ENCODE data around the gene TWSG1.
"Not testable (repeated sequence)": the region's sequence is repeated elsewhere in the genome, so short reads cannot be mapped to it uniquely, and the experiment has no call there.

Gene TWSG1

GRCh38 chr18:9336827-9337226 lies 2.3 kb downstream of the TWSG1 start:
- no peak for DNase-seq

- DNase-seq, result no peak
These were observed 3.3 kb downstream of the TWSG1 start for GRCh38 chr18:9337873-9338272.

DNA sequence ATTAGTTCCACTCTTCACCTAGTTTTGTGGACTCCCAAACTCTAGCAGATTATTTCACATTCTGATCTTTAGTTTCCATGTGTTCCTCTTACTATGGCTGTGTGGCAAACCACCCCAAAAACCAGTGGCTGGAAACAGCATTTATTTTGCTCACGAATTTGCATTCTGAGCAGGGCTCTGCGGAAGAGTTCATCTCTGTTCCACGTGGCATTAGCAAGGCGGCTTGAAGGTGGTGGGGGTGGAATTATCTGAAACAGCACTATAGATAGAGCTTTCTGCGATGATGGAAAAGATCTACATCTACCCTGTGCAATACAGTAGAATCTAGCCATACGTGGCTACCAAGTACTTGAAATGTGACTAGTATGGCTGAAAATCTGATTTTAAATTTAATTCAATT lies 5.9 kb downstream of the TWSG1 start:
- DNase-seq, result no peak

- no peak for DNase-seq
These were observed 9.0 kb downstream of the TWSG1 start for GRCh38 chr18:9343577-9343976.

GRCh38 chr18:9346775-9347174 lies 12.2 kb downstream of the TWSG1 start:
- no peak for DNase-seq

GRCh38 chr18:9348079-9348671 lies 13.6 kb downstream of the TWSG1 start:
- DNase-seq, result no peak

DNA sequence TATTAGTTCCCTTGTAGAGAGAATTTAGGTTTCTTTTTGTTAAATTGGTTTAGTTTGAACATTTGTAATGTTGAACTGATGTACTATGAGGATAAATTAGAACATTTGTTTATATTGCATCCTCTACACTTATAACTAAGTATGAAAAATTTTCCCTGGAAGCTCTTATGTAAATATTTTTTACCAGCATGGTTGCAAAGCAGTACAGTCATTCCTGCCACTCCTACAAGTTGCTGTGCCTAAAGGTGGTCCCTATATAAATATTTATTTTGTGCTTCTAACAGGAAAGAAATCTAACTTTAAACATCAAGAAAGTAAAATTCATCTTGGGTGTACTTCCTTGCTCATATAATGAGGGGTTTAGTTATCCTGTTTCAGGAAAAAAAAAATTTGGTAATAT lies 14.2 kb downstream of the TWSG1 start:
- DNase-seq, result no peak

GRCh38 chr18:9353596-9353995 lies 19.0 kb downstream of the TWSG1 start:
- no peak for DNase-seq

- DNase-seq, result no peak
These were observed 19.7 kb downstream of the TWSG1 start for GRCh38 chr18:9354256-9354655.

GRCh38 chr18:9356976-9357375 lies 22.4 kb downstream of the TWSG1 start:
- no peak for DNase-seq

DNA sequence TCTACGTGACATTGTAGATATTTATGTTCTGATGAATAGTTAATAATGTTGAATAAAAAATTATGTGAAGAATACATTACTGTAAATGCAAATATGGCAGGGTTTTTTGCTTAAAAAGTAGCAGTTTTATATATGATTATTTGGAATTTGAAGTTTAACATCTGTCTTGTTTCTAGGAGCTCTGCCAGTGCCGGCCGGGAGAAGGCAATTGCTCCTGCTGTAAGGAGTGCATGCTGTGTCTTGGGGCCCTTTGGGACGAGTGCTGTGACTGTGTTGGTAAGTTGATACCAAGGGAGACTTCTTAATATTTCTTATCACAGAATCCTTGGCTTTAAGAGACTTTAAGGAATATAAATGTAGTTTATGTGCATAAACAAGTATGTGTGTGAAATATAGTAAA lies 25.2 kb downstream of the TWSG1 start:
- DNase-seq, result no peak

DNA sequence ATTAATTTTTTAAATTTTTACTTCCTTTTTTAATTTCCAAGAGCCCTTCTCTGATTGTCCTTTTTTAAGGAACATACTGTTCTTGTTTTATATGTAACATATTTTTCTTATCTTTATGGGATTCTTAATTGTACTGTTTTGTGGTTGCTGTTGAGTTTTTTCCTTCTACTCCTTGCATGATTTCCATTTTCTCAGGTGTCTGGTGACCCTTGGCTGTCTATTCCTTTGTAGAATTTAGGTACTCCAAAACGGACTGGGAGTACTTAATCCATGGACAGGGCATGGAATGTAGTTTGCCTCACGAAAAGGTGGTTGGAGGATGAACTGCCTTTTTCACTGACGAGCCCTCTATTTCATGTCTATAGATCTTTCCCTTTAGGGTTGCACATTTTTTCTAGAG lies 26.6 kb downstream of the TWSG1 start:
- no peak for DNase-seq

DNA sequence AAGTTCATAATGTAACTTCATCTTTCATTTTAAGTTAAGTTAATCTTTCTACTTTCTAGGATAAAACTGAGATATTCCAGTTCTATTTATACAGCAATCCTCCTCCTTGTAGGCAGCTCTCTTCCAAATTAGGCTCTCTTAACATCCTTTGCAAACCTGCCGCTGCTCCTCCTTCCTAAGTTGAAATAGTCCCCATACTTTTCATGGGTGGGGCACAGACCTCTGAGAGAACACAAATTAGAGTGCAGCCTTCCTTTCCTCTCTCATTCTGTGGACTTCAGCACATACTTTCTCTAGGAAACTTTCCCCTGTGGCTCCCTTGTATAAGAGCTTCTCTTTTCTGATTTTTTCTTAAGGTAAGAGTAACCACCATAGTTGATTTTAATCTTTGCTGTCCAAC lies 28.3 kb downstream of the TWSG1 start:
- DNase-seq, result no peak

GRCh38 chr18:9364242-9364641 lies 29.7 kb downstream of the TWSG1 start:
- DNase-seq, result no peak

DNA sequence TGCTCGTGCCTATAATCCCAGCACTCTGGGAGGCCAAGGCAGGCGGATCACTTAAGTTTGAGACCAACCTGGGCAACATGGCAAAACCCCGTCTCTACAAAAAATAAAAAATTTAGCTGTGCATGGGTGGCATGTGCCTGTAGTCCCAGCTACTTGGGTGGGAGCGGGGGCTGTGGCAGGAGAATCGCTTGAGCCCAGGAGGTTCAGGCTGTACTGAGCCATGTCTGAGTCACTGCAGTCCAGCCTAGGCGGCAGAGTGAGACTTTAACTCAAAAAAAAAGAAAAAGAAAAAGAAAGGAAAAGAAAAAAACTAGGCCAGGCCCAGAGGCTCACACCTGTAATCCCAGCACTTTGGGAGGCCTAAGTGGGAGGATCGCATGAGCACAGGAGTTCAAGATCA lies 30.8 kb downstream of the TWSG1 start:
- no peak for DNase-seq

DNA sequence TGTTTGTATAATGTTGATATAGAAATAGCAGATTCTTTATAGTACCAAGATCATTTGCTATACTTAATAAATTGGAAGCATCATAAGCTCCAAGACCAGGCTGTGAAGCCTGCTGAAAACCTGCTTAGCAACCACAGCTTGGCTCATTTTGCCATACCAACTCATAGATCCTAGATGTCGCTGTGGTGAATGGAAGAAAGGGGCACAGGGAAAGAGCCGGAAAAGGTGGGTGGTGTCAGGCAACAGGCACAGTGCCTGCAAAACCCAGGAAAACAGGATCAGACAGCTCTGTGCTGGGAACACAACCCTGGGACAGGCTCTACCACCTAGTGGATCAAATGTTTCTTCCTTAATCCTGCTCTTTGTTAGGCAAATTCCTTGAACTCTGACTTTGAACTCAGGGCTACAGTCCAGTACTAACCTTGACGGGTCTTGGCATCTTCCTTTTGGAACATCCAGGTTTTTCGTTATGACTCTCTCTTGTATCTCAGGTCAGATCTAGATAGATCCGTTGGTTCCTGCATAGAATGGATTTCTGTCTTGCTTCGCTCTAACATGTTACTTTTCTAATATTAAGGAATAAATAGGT lies 31.6 kb downstream of the TWSG1 start:
- DNase-seq, result no peak

- not testable (repeated sequence) for DNase-seq
These were observed 38.7 kb downstream of the TWSG1 start for GRCh38 chr18:9373254-9373653.

- no peak for DNase-seq
These were observed 44.5 kb downstream of the TWSG1 start for GRCh38 chr18:9379118-9379517.

GRCh38 chr18:9380101-9380500 lies 45.5 kb downstream of the TWSG1 start:
- no peak for DNase-seq

GRCh38 chr18:9380621-9381395 lies 46.2 kb downstream of the TWSG1 start:
- no peak for DNase-seq

DNA sequence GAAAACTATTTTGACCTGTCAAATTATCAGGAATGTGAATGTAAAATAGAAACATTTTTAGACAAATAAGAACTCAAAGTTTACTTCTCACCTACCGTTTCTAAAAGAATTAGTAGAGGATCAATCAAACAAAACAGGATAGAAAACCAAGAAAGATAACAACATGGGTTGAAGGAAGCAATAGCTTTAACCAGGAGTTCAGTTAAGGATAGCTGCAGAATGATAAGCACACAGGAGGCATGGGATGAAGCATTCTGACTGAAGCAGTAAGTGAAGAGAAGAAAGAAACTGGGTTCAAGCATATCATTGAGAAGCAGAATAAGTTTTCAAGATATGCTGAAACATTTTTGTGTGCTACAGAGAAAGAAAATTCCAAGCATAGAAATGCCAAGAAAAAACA lies 52.3 kb downstream of the TWSG1 start:
- no peak for DNase-seq

DNA sequence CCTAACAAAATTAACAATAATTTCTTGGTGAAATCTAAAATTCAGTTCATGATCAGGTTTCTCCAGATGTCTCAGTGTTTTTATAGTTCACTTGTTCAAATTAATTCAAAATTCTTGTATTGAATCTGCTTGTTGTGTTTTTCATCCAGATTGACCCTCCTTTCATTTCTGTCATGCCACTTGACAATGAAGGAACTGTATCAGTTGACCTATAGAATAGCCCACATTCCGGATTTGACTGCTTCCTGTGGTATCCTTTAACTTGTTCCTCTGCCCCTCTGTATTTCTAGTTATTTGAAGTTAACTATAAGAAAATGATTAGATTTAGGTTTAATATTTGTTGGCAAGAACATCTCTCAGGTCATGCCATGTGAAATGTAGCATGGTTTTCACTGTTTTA lies 53.3 kb downstream of the TWSG1 start:
- DNase-seq, result no peak

GRCh38 chr18:9389706-9390105 lies 55.1 kb downstream of the TWSG1 start:
- no peak for DNase-seq

- DNase-seq, result no peak
These were observed 58.2 kb downstream of the TWSG1 start for GRCh38 chr18:9392726-9393125.

DNA sequence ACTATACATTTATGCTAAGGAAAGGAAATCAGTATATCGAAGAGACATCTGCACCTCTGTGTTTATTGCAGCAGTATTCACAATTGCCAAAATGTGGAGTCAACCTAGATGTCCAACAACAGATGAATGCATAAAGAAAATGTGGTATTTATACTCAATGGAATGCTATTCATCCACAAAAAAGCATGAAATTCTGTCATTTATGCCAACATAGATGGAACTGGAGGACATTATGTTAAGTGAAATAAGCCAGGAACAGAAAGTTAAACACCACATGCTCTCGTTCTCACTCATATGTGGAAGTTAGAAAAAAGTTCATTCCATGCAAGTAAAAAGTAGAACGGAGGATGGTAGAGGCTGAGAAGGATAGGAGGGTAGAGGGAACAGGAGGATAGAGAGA lies 59.5 kb downstream of the TWSG1 start:
- DNase-seq, result no peak
